Chondrocyte (in vitro differentiated cells): ENCODE measurements around the gene IGFBP7. TPM values are rescaled to one million over a fixed set of nuclear protein-coding genes. Genes with fewer than 3 reads are reported as not detected.

Experiments
- DNase-seq: peaks from one replicate; pipeline ENCODE4 v3.0.0; 2021; ENCODE audit warnings: mixed read lengths, low spot score
- H3K27ac Mint-ChIP-seq: one replicate; pipeline ENCODE4 v1.8.0; 2021; ENCODE audit warnings: mild to moderate bottlenecking, moderate library complexity, mixed read lengths; ENCODE audit not compliant: unreplicated experiment
- H3K27me3 Mint-ChIP-seq: 2 replicates; pipeline ENCODE4 v1.8.0; 2021; ENCODE audit warnings: low read depth, mixed read lengths
- H3K36me3 Mint-ChIP-seq: 2 replicates; pipeline ENCODE4 v1.8.0; 2021; ENCODE audit warnings: low read depth, mixed read lengths
- H3K4me1 Mint-ChIP-seq: 2 replicates; pipeline ENCODE4 v1.8.0; 2021; ENCODE audit warnings: low read depth, mild to moderate bottlenecking, mixed read lengths
- H3K4me3 Mint-ChIP-seq: one replicate; pipeline ENCODE4 v1.8.0; 2021; ENCODE audit warnings: mild to moderate bottlenecking, moderate library complexity, mixed read lengths; ENCODE audit not compliant: unreplicated experiment
- H3K9me3 Mint-ChIP-seq: 2 replicates; pipeline ENCODE4 v1.8.0; 2021; ENCODE audit warnings: low read depth, mixed read lengths
- total RNA-seq: library from RNA; stranded (reverse); gene quantifications from 3 replicates; pipeline ENCODE4 v1.2.1, GENCODE V29; 2021
- TF ChIP-seq, protein P1 (sequence below): fragments of 200-600 bp; sonication (generic); IDR thresholded peaks from 2 replicates; pipeline ENCODE4 v1.5.0; 2021; ENCODE audit warnings: antibody characterized with exemption, mild to moderate bottlenecking, moderate library complexity

IGFBP7 gene
- total RNA-seq, 1 donor from 2014 or later = 5,125 TPM

DNA sequence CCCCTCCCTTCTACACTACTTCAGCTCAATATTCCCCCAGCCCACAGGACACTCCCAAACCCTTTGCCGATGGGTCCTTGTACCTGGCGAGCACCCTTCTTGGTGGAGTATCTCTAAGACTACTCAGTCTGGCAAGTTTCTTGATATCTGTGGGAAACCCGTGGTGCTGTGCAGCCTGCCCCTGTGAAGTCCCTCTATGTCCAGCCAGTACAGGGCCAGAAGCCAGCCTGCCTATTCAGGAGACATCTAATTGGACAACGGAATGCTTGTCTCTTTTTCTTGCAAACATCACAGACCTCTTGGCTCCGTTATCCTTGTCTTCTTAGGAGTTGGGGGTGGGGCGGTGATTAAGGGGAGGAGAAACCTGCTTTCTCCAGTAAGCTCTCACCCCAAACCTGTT, 3.7 kb upstream of the IGFBP7 start:
- Mint-ChIP-seq H3K36me3 (peaks cover 6% of the 10 kb centered on the region), H3K4me3 (no peak overlapping the region), H3K4me1 (peaks cover 78% of the 10 kb centered on the region), H3K9me3 (no peaks in the 10 kb centered on the region), H3K27me3 (no peaks in the 10 kb centered on the region), H3K27ac (no peak overlapping the region)
- DNase-seq = no peak
- TF ChIP-seq, protein P1, sequence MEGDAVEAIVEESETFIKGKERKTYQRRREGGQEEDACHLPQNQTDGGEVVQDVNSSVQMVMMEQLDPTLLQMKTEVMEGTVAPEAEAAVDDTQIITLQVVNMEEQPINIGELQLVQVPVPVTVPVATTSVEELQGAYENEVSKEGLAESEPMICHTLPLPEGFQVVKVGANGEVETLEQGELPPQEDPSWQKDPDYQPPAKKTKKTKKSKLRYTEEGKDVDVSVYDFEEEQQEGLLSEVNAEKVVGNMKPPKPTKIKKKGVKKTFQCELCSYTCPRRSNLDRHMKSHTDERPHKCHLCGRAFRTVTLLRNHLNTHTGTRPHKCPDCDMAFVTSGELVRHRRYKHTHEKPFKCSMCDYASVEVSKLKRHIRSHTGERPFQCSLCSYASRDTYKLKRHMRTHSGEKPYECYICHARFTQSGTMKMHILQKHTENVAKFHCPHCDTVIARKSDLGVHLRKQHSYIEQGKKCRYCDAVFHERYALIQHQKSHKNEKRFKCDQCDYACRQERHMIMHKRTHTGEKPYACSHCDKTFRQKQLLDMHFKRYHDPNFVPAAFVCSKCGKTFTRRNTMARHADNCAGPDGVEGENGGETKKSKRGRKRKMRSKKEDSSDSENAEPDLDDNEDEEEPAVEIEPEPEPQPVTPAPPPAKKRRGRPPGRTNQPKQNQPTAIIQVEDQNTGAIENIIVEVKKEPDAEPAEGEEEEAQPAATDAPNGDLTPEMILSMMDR = no peak

DNA sequence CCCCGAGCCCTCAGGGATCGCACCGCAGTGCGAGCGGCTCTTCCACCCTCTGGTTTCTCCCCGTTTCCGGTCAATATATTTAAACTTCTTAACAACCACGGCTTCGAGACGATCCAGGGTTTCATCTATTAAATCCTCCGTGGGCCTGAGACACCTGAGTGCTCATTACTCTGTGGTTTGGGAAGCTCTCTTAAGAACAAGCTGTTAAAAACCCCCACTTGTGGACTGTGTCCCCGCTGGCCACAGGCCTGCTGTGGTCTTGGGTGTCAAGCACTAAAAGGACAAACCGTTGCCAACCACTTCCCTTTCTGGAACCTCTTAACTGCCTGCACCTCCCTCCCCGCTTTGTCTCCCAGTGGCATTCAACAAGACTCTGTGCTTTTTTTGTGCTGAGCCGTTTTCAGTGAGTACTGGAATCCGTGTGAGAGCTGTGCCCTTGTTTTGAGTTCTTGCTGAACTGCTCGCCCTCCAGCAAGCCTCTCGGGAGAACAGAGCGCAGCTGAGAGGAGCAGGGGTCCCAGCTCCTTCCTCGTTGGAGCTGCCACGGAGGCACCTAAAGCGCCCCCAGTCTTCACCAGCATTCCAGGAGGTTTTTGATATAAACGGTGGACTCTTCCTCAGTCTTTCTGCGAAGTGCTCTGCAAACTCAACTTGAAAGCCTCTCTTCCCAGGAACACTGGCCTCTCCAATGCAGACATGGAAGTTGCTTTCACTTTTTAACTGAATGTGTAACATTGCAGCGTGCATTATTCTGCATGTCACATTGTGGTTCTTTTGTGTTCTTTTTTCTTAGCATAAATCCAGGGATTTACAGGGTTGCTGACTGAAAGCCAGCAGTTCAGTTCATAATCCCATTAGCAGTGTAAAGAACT, 691 bp upstream of the IGFBP7 start:
- DNase-seq = no peak
- Mint-ChIP-seq H3K4me1 (peaks cover 61% of the 10 kb centered on the region), H3K4me3 (peak overlapping the region; percentile 82), H3K27ac (peak overlapping the region; percentile 99), H3K27me3 (no peaks in the 10 kb centered on the region), H3K36me3 (peaks cover 29% of the 10 kb centered on the region), H3K9me3 (no peaks in the 10 kb centered on the region)
- TF ChIP-seq, protein P1 = no peak

DNA sequence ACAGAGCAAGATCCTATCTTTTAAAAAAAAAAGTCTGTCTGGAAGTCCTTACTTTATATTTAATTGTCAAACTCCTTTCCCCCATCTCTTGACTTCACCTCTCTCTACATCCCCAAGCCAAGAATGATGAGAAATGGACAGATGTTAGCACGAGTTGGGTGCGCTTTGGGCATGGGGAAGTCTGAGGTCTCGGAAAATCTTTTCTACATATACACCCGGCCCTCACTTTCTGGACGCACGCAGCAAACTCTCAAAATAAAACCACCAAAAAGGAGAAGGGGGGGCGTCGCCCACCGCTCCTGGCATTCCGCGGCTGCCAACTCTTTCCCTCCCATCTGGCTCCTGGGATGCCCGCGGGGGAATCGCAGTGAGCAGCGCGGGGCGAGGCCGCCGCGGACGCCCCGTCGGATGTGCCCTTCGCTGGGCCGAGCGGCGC, 756 bp downstream of the IGFBP7 start:
- peaks cover 41% of the 10 kb centered on the region for H3K36me3 Mint-ChIP-seq
- no peak for DNase-seq
- H3K4me1 Mint-ChIP-seq = peaks cover 64% of the 10 kb centered on the region
- TF ChIP-seq, protein P1 = no peak
- H3K27me3 Mint-ChIP-seq = no peaks in the 10 kb centered on the region
- peak overlapping the region; percentile 95 for H3K27ac Mint-ChIP-seq
- peak overlapping the region; percentile 90 for H3K4me3 Mint-ChIP-seq
- H3K9me3 Mint-ChIP-seq = no peaks in the 10 kb centered on the region

DNA sequence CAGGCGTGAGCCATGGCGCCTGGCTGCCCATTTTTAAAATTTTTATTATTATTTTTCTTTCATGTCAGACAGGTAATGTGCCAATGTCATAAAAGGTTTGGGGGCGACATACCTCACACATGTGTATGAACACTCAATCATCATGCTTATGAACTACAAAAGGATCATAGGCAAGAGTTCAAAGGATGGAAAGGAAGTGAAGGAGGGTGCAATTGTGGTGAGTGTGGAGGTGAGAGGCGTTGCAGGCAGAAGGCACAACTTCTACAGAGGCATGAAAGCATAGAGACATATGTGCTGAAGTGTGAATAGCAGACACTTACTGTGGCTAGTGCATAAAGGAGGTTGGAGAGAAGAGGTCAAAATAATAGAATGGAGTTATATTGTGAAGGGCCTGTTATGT, 4.0 kb downstream of the IGFBP7 start:
- H3K27ac Mint-ChIP-seq = peak overlapping the region; percentile 95
- DNase-seq = no peak
- H3K9me3 Mint-ChIP-seq = no peaks in the 10 kb centered on the region
- peaks cover 52% of the 10 kb centered on the region for H3K36me3 Mint-ChIP-seq
- TF ChIP-seq, protein P1 = no peak
- peaks cover 62% of the 10 kb centered on the region for H3K4me1 Mint-ChIP-seq
- H3K27me3 Mint-ChIP-seq = no peaks in the 10 kb centered on the region
- H3K4me3 Mint-ChIP-seq = peak overlapping the region; percentile 90

DNA sequence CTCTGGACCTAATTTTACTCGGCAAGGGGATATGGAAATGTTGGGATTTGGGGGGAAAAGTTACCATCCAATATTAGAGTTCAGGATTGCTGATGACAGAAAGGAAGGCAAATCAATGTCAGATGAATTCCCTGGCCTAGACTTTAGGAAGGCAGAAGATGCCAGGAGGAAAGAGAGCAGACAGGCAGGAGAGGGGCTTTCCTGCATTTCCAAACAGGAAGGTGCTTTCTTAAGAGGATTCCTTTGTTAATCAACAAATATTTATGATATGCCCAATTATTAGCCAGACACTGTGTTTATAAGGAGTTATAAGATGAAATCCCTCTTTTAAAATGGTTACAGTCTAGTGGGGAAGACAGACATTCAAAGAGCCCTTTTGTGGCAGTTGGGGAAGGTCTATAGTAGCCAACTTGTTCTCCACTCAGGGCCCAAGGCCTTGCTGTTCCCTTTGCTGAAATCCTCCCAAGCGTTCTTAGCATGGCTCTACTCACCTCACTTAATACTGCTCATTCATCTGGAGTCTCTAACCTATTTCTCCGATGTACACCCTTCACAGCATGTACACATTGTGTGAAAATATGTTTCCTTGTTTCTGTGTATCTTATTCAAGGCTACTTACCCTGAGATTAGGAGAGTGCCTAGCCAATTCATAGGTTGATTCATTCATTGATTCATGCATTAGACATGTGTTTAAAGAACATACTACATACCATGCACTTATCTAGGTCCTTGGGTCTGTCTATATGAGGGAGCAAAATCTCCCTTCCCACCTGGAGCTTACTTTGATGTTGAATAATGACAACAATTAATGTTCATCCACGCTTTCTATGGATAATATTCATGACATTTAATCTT, 5.3 kb downstream of the IGFBP7 start:
- Mint-ChIP-seq H3K36me3 (peaks cover 59% of the 10 kb centered on the region), H3K9me3 (no peaks in the 10 kb centered on the region), H3K4me1 (peaks cover 69% of the 10 kb centered on the region), H3K27ac (peak overlapping the region; percentile 95), H3K27me3 (no peaks in the 10 kb centered on the region), H3K4me3 (peak overlapping the region; percentile 90)
- TF ChIP-seq, protein P1 = no peak
- DNase-seq = no peak
